SW480 (cell line): ENCODE data around the gene NINL.

Source experiments
- DNase-seq: peaks from one replicate; pipeline ENCODE4 v3.0.0-alpha.2; 2016; ENCODE audit warnings: low spot score

Gene NINL

DNA sequence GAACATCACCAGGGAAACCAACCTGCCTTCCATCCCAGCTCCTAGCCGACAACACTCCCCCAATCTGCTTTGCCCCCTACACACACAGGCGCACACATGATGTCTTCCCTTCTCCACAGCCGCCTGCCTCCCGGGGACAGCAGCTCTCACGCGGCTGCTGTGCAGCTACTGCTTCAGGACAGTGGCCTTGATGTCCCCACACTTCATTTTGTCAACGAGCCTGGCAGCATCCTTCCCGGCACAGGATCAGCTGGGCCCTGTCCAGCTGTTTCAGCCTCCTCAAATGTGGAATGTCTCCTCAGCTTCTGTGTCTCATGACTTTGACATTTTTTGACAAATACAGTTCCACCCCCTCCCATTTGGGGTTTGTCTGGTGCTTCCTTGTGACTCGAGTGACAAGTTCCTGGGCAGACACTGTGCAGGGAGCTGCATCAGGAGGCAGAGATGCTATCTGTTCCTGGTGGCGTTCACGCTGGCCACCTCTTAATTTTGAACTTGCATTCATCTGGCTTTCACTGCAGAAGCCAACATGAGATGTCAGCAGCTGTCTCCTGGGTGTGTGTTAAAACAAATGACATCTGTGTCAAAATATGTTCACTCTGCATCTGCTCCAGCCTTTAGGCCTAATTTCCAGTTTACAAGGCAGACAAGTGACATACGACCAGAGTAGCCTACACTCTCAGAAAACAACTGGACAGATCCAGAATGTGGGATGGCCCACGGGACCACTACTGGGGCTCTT lies 120.7 kb downstream of the NINL start:
- DNase-seq = no peak

DNA sequence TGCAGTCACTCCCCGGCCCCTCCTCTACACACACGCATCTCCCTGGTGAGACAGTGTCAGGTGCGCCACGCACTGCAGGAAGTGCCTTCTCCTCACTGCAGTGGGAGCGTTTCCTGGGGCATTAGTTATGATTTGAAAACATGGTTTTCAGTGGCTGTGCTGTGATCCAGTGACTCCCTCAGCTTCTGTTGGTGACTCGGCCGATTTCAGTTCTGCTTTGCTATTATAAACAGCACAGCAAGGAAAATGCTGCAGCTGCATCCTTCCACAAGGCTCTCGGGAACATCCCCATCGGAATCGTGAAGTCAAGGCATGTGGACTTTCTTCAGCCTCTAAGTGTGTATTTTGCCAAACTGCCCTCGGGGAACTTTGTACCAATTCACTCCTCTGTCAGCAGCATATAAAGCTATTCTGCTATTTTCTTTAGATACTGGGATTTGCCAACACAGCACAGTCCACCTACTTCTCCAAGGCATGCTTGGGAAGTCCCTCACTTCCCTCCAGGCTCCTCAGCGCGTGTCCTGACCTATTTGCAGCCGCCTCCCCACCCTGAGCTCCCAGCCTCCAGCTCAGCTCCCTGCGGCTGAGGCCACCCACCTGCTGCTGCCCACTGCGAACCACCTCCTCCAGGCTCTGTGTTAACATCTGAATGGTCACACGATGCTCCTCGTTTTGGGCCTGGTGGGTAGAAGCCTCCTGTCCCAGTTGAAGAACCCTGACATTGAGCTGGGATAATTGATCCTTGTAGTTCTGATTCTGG lies 123.4 kb downstream of the NINL start:
- DNase-seq = no peak

DNA sequence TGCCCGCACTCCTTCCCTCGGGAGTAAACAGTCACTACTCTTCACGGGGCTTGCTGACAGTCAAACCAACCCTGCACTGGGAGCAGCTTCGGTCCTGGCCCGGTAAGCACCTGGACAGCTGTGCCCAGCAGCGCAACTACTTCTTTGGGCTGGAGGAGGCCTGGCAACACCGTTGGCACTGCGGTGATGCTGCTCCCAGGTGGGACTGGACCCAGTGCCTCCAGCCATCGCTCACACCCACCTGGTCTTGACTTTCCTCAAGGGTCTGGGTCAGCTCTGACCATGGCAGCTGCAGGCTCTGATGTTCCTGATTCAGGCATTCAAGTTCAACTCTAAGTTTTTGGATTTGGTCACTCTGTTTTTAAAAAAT lies 124.1 kb downstream of the NINL start:
- no peak for DNase-seq

DNA sequence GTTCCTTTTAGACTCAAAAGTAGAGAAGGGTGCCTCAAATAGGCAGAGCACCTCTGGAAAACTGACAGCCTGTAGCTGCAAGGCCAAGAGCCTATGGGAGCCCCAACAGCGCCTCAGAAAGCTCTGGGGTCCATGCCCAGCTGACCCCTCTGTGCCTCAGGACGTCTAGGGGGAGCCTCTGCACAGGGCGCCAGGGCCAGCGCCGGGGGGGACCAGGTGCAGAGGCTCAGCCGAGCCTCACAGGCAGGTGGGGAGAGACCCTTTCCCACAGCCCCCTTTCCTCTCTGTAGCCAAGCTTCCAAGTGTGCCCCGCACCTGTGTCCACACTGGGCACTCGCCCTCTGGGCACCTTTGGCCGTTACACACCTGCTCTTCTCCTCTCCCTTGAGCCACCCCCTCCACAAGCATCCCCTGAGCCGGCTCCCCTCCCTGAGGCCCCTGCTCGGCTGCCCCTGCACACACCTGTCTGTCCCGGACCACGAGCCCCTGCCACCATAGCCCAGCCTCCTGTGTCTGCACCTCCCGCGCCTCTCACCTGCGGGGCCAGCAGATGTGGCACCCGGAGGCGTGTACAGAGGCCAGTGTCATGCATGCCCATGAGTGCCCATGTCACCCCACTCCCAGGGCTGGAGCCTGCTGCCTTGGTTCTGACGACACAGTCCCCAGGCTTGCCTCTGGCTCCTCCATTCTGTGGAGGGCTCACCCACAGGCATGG lies 124.6 kb downstream of the NINL start:
- no peak for DNase-seq

DNA sequence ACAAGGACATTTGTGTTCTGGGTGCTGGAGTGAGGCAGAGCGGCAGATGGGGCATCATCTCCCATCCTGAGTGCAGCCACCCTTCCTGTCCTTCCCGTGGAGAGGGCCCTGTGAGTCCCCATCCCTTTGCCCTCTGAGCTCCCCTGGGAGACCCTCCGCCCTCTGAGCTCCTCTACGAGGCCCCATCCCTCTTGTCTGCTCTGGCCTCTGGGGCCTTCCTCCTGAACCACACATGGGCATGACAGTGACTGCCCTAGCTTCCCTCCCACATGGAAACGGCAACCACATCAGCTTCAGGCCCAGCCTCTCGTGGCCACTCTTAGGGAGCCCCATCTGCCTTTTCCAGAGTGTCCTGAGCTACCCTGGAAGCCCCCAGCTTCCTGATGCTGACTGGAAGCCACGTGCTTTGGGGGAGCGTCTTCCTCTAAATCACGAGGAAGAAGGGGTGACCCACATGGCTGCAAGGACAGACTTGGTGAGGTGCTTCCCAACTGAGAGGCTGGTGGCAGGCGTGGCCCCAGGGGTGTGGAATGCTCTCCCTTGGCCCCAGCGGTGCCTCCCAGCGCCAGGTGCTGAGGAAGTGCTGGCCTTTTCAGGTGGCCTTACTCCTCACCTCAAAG lies 125.3 kb downstream of the NINL start:
- DNase-seq = no peak

DNA sequence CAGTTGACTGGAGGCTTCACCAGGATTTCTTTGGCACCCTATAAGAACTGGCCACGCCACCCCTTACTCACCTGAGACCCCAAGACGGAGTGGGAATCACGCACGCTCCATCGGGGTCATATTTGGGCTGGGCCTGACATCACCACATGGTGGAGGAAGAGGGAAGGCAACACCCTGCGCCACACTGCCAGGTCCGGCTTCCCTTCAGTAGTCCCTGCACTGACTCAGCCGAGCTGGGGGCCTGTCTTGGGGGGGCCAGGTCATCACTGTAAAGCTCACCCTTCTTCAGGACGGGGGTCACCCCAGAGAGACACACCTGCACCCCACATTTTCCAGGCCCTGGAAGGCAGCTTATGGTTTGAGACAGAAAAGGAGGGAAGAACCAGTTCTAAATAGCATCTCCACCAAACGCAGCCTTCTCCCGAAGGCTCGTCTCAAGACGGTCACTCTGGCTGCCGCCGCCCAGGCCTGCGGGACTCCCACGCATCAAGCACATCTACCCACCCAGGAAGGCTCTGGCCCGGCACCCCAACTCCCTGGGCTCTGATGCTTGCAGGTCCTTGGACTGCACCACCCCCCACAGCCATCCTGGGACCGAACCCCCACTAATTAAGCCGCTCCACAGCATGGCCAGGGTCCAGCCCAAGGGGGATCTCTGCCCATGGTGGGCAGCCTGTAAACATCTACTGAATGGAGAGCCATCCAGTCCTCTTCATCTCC lies 126.1 kb downstream of the NINL start:
- no peak for DNase-seq

DNA sequence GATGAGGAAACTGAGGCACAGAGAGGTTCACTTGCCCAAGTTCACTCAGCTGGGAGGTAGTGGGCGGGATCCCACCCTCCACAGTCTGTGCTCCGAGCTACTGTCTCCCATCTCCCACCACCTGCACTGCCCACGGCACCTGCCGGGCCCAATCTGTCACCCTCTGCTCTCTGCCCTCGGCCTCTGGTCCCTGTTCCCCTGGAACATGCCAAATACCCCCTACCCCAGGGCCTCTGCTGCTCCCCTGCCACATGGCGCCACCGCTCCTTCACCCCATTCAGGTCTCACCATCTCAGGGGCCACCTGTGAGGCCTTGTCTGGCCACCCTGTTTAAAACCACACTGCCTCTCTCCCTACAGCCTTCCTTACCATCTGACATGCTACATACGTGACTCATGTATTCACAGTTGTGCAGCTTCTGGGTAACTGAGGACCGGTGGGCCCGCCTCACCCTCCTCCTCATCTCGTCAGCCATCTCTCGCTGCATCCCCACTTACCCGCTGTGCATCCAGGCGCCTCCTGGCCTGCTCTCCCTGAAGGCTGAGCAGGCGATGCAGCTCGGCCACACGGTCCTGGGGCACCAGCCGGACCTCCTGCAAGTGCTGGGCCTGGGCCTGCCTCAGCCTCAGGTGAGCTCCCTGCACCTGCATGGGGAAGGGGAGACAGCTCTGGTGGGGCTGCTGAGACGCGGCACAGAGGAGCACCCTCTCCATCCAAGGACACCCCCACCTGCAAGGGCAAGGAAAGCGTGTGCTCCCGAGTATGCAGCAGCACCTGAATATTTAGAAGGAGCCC lies 127.2 kb downstream of the NINL start:
- DNase-seq = no peak

DNA sequence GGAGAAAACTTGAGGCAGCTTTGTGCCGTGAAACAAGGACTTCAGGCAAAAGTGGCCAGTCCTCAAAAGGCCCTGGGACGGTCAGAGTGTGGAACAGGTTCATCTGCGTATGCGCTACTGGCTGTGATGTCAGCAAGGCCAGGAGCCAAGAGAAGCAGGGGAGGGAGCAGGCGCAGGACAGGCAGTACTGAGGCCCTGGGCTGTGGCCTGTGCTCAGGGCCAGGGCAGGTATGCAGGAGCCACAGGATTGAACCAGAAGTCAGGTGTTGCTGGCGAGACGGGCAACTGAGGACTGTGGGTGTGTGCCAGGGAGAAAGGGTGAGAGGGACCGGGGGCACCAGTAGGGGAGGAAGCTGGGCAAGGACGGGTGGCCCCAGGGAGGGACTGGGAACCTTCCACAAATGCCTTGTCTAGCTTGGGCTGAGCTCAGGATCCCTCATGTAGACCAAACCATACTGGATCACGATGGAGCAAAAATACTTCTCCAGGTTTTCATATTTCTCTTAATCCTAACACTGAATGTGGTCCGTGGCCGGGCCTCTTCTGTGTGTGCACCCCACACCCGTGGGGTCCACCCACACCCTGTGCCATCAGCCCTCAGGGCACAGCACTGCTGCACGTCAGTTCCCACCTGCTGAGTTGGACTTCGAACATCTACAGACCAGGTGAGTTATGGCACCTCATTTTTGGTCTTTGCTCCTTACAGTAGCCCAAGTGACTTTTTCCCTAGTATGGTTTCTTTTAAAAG lies 131.0 kb downstream of the NINL start:
- DNase-seq = no peak

DNA sequence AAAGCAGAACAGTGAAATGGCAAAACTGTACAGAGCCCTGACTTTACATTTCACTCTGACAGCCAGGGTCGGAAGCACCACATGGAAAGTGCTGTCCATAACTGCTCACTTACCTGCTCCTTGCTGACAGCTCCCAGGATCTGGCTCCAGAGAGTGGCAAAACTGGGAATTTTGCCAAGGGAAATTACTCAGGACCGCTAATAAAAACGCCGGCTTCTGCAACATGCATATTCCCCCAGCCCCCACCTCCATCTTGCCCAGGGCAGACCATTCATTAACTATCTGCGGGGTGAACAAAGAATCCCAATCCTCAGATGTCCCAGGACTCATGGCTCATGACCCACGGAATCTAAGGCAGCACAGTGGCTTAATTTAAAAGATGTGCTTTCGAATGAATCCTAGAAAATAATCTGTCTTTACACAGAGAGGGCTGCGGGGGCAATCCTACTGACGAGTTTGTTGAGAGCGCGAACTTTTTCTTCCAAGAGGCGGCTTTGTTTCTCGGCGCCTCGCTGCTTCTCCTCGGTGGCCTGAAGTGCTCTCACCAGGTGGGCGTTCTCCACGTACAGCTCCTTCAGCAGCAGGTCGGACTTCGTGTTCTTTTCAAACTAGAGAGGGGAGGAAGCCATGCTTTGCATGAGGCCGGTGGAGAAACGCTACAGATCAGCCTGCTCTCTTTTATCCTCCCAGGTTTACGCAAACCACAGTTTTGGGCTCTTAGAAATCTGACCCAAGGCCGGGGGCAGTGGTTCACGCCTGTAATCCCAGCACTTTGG lies 132.1 kb downstream of the NINL start:
- DNase-seq = no peak

DNA sequence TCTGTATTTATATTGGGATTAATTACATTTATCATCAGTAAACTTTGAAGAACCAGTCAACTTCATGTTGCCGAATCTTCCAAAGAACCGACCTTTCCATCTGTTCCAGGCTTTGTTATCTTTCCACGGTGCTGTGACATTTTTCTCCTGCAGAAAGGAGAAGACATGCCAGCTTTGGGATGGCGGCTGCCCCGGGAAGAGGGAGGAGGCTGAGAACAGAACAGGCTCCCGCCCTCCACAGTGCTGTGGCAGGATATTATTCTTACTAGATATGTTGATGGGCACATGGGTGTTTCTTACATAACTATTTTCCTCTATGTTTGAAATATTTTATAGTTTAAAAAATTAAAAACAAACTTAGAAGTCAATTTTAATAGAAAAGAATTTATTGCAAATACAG lies 133.0 kb downstream of the NINL start:
- no peak for DNase-seq

DNA sequence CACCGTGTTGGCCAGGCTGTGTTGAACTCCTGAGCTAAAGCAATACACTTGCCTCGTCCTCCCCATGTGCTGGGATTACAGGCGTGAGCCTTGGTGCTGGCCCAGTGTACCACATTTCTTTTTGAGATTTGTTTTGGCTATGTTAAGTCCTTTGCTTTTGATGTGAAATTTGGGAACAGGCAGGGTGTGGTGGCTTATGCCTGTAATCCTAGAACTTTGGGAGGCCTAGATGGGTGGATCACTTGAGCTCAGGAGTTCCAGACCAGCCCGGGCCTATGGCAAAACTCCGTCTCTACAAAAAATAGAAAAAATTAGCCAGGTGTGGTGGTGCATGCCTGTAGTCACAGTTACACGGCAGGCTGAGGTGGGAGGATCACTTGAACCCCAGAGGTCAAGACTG lies 137.7 kb downstream of the NINL start:
- no peak for DNase-seq

DNA sequence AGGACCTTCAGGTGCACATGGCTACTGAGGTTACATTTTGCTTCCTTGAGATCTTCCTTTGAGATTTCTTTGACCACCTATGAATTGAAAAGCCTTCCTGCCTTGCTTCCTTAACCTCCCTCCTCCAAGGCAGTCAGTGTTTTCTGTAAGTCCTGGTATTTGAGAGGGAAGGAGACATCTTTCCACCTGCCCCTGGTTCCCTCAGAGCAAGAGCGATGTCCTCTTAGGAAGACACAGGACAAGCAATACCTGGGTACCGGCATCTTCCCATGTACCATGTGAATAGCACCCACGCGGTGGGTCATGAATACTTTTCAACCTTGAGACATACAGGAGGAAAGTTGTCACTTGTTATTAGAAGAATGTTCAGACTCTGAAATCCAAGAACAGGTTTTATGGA lies 140.8 kb downstream of the NINL start:
- DNase-seq = no peak

DNA sequence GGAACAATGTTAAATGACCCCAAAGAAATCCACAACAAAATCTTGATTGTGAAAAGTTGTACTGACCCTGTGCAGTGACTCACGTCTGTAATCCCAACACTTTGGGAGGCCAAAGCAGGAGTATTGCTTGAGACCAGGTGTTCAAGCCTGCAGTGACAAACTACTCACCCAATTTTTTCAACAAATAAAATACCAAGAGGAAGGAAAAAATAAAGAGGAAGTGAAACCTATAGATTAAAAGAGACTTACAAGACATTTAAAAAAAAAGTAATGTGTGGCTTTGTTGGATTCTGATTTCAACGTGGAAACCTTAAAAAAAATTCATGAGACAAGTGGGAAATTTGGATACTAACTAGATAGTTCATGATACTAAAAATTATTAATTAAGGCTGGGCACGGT lies 146.0 kb downstream of the NINL start:
- DNase-seq = no peak

DNA sequence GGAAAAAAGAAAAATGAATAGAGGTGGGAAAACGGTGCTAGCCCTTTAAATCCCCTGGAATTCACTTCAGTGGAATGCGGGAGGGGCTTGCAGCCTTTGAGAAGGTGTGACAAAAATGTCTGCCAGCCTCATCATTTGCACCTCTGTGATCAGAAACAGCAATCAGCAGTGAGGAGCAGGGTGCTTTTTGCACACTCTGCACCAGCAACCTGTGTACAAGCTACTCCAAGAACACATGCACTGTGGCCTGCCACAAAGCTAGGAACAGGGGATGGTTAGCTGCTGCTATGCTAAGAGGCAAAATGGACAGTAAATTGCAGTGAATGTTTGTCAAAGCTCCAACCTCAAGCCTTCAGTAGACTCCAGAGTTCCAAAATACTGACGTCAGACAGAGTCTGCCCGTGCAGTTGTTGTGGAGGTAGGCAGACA lies 148.2 kb downstream of the NINL start:
- DNase-seq = peak; percentile 37

DNA sequence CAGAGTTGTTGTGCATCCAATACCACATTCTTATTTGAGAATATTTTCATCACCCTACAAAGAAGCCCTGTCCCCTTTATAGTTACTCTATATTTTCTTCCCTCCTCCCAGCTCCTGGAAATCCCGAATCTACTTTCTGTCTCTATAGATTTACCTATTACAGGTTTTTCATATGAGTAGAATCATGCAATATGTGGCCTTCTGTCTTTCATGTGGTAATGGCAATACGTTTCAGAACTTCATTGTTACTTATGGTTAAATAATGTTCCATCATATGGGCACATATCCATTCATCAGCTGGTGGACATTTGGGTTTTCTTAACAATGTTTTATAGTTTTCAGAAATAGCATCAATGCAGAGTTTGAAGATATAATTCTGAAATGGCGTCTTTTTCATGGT lies 160.8 kb downstream of the NINL start:
- no peak for DNase-seq

DNA sequence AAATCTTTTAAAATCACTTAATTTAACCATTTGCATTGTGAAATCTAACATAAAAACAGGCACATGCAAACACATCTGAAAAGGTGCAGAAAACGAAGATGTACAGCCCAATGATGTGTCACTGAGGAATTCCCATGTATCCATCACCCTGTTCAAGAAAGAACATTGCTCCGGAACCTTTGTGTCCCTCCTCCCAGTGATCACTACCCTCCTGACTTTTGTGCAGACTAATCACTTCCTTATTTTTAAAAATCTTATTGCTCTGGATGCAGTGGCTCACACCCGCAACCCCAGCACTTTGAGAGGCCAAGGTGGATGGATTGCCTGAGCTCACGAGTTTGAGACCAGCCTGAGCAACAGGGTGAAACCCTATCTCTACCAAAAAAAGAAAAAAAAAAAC lies 163.3 kb downstream of the NINL start:
- no peak for DNase-seq

DNA sequence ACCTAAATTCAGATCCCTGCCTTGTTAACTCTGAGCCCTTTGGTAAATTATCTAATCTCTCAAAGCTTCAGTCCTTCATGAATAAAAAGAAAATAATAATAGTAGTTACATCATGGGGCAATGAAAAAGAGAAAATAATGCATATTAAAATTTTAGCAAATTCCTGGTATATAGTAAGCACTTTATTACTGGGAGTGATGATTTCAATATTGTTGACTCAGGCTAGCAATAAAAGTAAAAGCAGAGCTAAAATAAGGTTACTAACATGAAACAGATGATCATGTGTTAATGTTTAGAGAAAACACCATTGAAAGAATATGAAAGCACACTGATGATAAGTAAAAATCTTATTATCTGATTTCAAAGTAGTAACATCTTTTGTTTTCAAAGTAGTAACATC lies 164.2 kb downstream of the NINL start:
- DNase-seq = no peak

DNA sequence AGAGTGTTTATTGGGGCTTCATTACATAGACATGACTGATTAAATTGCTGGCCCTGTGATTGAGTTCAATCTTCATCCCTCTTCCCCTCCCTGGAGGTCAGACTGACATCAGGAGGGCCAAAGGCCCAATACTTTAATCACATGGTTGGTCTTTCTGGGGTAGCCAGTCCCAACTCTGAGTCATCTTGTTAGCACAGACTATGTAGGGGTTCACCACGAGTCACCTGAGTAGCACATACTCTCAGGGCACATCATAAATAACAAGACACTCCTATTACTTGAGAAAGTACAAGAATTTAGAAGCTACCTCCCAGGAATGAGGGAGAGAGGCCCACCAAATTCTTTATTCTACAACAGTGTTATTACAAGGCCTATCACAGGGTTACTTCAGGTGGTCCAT lies 166.6 kb downstream of the NINL start:
- peak; percentile 33 for DNase-seq

DNA sequence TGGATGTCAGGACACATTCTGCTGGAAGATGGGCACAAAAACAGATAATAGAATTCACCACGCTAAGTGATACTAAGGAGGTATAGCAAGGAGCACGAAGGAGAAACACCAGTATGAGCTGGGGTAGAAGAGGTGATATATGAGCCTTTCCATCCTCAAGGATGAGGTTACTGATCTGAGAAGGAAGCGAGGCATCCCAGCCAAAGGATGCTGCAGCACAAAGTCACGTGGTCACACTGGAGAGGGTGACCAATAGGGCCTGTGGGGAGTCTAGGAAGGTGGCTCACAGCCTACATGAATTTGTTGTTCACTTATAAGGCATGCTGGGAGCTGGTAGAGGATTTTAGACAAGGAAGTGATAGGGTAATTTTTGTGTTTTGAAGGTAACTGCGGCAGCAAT lies 176.4 kb downstream of the NINL start:
- DNase-seq = no peak

DNA sequence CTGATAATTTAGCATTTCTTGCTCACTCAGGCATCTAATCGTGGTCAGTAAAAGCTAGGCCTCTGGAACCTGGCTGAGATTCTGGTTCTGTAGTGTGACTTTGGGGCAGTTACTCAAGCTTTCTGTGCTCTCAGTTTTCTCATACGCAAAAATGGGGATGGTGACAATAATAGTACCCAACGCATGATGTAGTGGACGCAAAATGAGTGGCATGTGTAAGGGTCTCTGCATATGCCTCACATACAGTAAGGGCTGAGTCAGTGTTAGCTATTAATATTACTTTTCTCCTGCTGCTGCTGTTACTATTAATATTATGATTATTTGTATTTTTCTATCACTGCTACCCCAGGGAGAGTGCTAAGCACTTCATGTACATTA lies 177.2 kb downstream of the NINL start:
- DNase-seq = no peak
